Activated naive CD4-positive, alpha-beta T cell (primary cell): ENCODE measurements around the gene EIF4G1.
A peak's percentile ranks its signal among the peaks of the same experiment; 100 is the strongest.

Source experiments
- DNase-seq, 4 experiments: peaks; one replicate each; lab custom pipeline; 2025; lab: John Stamatoyannopoulos, UW

The EIF4G1 gene

GRCh38 chr3:184352149-184352785 is 37.9 kb downstream of the EIF4G1 start:
- no peak for DNase-seq

GRCh38 chr3:184352897-184353545 is 38.6 kb downstream of the EIF4G1 start:
- DNase-seq = no peak

GRCh38 chr3:184353546-184353941 is 39.1 kb downstream of the EIF4G1 start:
- no peak for DNase-seq

- peak; percentile 18 to 66 (median 54) for DNase-seq
Measured at GRCh38 chr3:184354121-184354728, 39.8 kb downstream of the EIF4G1 start.

- no peak for DNase-seq
Measured at GRCh38 chr3:184354754-184355153, 40.3 kb downstream of the EIF4G1 start.

GRCh38 chr3:184355261-184356040 is 41.0 kb downstream of the EIF4G1 start:
- no peak for DNase-seq

GRCh38 chr3:184357248-184358123 is 43.1 kb downstream of the EIF4G1 start:
- DNase-seq = no peak

GRCh38 chr3:184358124-184358767 is 43.8 kb downstream of the EIF4G1 start:
- DNase-seq = no peak

GRCh38 chr3:184358921-184359350 is 44.5 kb downstream of the EIF4G1 start:
- no peak for DNase-seq

- no peak for DNase-seq
Measured at GRCh38 chr3:184359610-184360009, 45.2 kb downstream of the EIF4G1 start.

- DNase-seq = no peak
Measured at GRCh38 chr3:184360070-184360928, 45.9 kb downstream of the EIF4G1 start.

GRCh38 chr3:184360929-184361531 is 46.6 kb downstream of the EIF4G1 start:
- DNase-seq = no peak

- peak in 1 of 4 experiments; percentile 38 for DNase-seq
Measured at GRCh38 chr3:184361532-184361931, 47.1 kb downstream of the EIF4G1 start, which contains the start of the genes CLCN2 and POLR2H. CLCN2 (minus strand) TSS chr3:184361605; CDS start chr3:184361479, 126 bp downstream. POLR2H (plus strand) TSS chr3:184361710; CDS start chr3:184363493, 1,783 bp downstream.

GRCh38 chr3:184361932-184362667 is 47.7 kb downstream of the EIF4G1 start:
- peak in 1 of 4 experiments; percentile 26 for DNase-seq

GRCh38 chr3:184362668-184363546 is 48.5 kb downstream of the EIF4G1 start:
- peak; percentile 67 to 84 (median 82) for DNase-seq

- no peak for DNase-seq
Measured at GRCh38 chr3:184366619-184367289, 52.3 kb downstream of the EIF4G1 start.

- no peak for DNase-seq
Measured at GRCh38 chr3:184368116-184368515, 53.7 kb downstream of the EIF4G1 start.
